HepG2 (cell line): Measurements from ENCODE around the gene DAO. TPM values are rescaled to one million over a fixed set of nuclear protein-coding genes. Genes with fewer than 3 reads are reported as not detected.
A peak's percentile ranks its signal among the peaks of the same experiment; 100 is the strongest.

ENCODE experiments used
- JUN ChIP-seq: sonication (generic); formaldehyde crosslinking; IDR thresholded peaks from 2 replicates; pipeline ENCODE4 v1.4.0; 2020; ENCODE audit warnings: mild to moderate bottlenecking, missing genetic modification reagents
- LCORL ChIP-seq, 2 experiments: fragments of 450-650 bp in 1 of 2; sonication (generic) in 1 of 2; formaldehyde crosslinking in 1 of 2; IDR thresholded peaks; 2 replicates each; pipeline versions ENCODE4 v1.5.0 to v1.6.1; 2017 to 2020; ENCODE audit warnings: antibody characterized with exemption in 1 of 2, missing genetic modification reagents in 1 of 2
- PCBP1 ChIP-seq: fragments of 200-400 bp; formaldehyde crosslinking; IDR thresholded peaks from 2 replicates; pipeline ENCODE4 v1.6.1; 2017; ENCODE audit warnings: mild to moderate bottlenecking, low read depth, low read length, borderline replicate concordance
- PPARG ChIP-seq: conservative IDR thresholded peaks from 2 replicates; pipeline ENCODE4 v1.6.1; 2016; ENCODE audit warnings: missing biosample characterization, missing genetic modification reagents
- TBX2 ChIP-seq: sonication (generic); formaldehyde crosslinking; IDR thresholded peaks from 2 replicates; pipeline ENCODE4 v1.5.0; 2020; ENCODE audit warnings: missing genetic modification reagents, mild to moderate bottlenecking, borderline replicate concordance
- ZNF350 ChIP-seq: sonication (generic); formaldehyde crosslinking; IDR thresholded peaks from 2 replicates; pipeline ENCODE4 v1.4.0; 2020; ENCODE audit warnings: mild to moderate bottlenecking, low read depth, missing genetic modification reagents, borderline replicate concordance
- polyA plus RNA-seq, 8 experiments: library from polyadenylated mRNA; depleted of rRNA in 3 of 8; stranded (reverse) in 7 of 8; unstranded in 1 of 8; fragments of >200 nt; fragmentation: Illumina TruSeq in 4 of 8; extraction: Trizol in 4 of 8; gene quantifications; 2 replicates each; pipeline versions ENCODE4 v1.2.1 to v1.2.3, GENCODE V29; 2011 to 2016; ENCODE audit warnings: low read depth in 4 of 8, missing spikeins in 1 of 8, mixed read lengths in 1 of 8; ENCODE audit not compliant: insufficient read depth in 1 of 8
- total RNA-seq, 5 experiments: library from RNA; depleted of rRNA; stranded (reverse); fragments of >200 nt; fragmentation: Illumina TruSeq; extraction: Trizol; gene quantifications; 2 replicates each; pipeline ENCODE4 v1.2.3, GENCODE V29; 2016; ENCODE audit warnings: low read depth in 1 of 5
- TF ChIP-seq, protein P1 (sequence below): sonication (generic); formaldehyde crosslinking; IDR thresholded peaks from 2 replicates; pipeline ENCODE4 v1.5.1; 2020; ENCODE audit warnings: mild to moderate bottlenecking, missing genetic modification reagents, borderline replicate concordance
- TF ChIP-seq, protein P2 (sequence below): sonication (generic); formaldehyde crosslinking; IDR thresholded peaks from 2 replicates; pipeline ENCODE4 v1.4.0; 2020; ENCODE audit warnings: missing genetic modification reagents, low read depth, mild to moderate bottlenecking, borderline replicate concordance

The DAO gene
- total and polyA plus RNA-seq, 2 of the 13 experiments (the other 11 are each of a cell fraction or from before 2014, with no cell fraction given): 0.34 to 0.82 TPM

DNA sequence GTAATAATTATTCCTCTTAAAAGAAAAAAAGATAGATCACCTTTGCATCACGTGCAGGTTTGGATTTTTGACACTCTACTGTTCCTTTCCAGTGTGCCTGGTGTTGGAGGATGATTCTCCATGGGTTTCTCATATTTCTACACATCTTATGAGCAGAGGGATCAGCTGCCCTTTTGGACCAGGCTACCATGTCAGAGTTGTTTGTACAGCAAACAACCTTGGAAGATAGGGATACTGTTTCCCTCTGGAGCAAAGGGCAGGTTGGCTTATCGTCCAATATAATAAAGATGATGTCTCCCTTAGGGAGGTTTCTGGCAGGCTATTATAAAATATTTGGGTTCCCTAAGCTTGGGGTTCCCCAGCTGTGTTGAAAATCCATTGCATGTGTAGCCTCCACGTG, 42.1 kb downstream of the DAO start (continued):
- TF ChIP-seq LCORL (IDR thresholded peaks at IDR 0.05) (no peak), LCORL (CRISPR knock-in tag; IDR thresholded peaks at IDR 0.05) (0 out of 2 replicates have a peak, but pooled peaks have one; percentile 33), TBX2 (CRISPR knock-in tag) (0 out of 2 replicates have a peak, but pooled peaks have one; percentile 29), PCBP1 (no peak), JUN (CRISPR knock-in tag) (no peak), ZNF350 (no peak), PPARG (peak; percentile 93)
- TF ChIP-seq, protein P1, sequence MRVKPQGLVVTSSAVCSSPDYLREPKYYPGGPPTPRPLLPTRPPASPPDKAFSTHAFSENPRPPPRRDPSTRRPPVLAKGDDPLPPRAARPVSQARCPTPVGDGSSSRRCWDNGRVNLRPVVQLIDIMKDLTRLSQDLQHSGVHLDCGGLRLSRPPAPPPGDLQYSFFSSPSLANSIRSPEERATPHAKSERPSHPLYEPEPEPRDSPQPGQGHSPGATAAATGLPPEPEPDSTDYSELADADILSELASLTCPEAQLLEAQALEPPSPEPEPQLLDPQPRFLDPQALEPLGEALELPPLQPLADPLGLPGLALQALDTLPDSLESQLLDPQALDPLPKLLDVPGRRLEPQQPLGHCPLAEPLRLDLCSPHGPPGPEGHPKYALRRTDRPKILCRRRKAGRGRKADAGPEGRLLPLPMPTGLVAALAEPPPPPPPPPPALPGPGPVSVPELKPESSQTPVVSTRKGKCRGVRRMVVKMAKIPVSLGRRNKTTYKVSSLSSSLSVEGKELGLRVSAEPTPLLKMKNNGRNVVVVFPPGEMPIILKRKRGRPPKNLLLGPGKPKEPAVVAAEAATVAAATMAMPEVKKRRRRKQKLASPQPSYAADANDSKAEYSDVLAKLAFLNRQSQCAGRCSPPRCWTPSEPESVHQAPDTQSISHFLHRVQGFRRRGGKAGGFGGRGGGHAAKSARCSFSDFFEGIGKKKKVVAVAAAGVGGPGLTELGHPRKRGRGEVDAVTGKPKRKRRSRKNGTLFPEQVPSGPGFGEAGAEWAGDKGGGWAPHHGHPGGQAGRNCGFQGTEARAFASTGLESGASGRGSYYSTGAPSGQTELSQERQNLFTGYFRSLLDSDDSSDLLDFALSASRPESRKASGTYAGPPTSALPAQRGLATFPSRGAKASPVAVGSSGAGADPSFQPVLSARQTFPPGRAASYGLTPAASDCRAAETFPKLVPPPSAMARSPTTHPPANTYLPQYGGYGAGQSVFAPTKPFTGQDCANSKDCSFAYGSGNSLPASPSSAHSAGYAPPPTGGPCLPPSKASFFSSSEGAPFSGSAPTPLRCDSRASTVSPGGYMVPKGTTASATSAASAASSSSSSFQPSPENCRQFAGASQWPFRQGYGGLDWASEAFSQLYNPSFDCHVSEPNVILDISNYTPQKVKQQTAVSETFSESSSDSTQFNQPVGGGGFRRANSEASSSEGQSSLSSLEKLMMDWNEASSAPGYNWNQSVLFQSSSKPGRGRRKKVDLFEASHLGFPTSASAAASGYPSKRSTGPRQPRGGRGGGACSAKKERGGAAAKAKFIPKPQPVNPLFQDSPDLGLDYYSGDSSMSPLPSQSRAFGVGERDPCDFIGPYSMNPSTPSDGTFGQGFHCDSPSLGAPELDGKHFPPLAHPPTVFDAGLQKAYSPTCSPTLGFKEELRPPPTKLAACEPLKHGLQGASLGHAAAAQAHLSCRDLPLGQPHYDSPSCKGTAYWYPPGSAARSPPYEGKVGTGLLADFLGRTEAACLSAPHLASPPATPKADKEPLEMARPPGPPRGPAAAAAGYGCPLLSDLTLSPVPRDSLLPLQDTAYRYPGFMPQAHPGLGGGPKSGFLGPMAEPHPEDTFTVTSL (CRISPR knock-in tag): peak; percentile 56; the same call in 1 of the 2 replicates
- TF ChIP-seq, protein P2, sequence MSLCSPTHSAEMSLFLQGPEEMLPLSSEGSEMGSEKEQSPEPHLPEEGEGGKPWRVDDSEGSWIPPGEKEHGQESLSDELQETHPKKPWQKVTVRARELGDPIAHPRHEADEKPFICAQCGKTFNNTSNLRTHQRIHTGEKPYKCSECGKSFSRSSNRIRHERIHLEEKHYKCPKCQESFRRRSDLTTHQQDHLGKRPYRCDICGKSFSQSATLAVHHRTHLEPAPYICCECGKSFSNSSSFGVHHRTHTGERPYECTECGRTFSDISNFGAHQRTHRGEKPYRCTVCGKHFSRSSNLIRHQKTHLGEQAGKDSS (CRISPR knock-in tag): no peak
